Measurements from ENCODE around the gene EEFSEC.

The EEFSEC gene

DNA sequence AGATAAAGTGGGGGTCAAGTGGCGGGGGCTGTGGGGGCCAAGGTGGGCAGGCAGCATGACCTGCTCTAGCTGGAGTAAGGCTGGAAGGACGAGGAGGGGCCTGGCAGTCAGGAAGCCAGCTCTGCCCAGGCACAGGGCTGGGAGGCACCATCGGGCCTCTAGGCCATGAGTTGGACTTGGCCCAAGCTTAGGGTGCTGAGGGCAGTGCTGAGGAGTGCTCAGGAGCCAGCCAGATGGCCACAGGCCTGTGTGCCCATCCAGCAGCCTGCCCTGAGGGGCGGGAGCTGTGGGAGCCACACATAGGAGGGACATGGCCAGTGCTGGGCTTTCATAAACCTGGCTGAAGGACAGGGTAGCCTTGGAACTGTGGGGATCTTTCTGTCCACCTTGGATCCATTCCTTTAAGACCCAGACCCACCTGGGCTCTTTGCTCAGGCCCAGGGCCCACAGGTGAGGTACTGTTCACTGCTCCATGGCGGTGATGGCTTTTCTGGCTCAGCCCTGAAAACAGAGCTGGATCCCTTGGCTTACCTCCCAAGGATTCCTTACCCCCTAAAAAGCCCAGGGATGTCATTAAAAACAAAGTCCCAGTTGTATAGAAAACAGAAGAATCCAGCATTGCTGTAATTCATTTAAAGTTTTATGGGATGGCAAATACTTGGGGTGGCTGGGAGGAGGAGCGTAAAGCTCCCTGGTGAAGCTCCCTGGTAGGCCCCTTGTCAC, 176.4 kb downstream of the EEFSEC start:
- no peak for DNase-seq (ENCODE audit: low read depth in 1 of 2, low spot score in 1 of 2)

DNA sequence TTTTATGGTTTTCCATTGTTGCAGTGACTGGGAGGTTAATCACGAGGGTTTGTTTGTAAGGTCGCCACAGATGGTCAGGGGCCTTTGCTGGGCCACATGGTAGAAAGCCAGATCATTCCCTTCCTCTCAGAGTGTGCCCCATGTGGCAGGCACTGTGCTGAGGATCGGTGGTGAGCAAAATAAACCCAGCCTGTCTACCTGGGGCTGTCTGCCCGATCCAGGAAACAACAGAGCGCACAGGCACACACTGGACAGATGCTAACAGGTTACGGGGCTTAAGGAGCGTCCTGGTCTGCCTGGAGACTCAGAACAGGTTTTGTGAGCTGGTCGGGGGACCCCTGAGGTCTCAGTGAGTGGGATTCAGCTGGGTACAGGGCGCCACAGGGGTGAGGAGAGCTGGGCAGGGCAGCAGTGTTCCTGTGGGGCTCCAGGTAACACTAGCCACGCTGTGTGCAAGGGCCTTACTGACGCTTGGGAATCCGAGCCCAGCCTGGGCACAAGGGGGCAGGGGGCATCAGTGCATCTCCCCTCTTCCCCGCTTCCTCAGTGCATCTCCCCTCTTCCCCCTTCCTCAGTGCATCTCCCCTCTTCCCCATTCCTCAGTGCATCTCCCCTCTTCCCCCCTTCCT, 177.0 kb downstream of the EEFSEC start:
- no peak for DNase-seq (ENCODE audit: low read depth in 1 of 2, low spot score in 1 of 2)

DNA sequence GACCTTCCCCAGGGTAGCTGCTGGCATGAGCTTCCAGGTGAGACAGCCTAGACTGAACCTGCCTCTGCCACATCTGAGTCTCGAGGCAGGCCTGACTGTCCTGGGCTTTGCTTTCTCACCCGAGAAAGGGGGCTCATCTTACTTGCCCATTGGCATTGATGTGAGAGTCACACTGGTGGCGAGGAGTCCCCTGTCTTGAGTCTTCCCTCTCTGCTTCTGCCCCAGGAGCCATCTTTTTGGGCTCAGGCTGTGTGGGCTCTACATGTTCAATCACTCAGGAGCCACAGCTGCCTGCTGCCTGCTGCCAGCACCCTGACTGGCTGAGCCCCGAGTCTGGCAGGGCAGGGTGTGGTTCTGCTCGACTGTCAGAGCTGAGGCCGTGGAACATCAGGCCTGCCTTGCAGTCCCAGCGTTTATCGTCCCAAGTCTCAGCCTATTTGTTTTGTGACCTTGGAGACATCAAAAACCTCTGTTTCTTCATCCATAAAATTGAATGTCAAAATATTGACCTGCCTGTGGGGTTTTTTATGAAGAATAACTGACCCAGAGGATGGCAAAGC, 180.9 kb downstream of the EEFSEC start:
- DNase-seq (ENCODE audit: low read depth in 1 of 2, low spot score in 1 of 2), result no peak

DNA sequence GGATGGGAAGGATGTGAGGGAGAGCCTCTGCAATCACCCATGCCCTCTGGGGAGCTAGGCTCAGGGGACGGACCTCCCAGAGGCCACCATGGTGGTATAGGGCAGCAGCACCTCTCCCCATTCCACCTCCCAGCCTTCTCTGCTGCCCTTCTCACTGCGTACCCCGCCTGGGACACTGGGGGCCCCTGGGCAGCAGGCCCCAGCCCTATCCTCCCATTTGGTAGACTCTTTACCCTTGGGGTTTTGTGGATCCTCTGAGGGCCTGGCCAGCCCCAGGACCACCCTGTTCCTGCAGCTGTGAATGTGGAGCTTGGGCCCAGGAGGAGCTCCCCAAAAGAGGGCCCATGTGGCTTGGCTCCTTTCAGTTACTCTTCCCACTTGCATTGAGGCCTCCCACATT, 181.5 kb downstream of the EEFSEC start:
- DNase-seq (ENCODE audit: low read depth in 1 of 2, low spot score in 1 of 2), result no peak

GRCh38 chr3:128335621-128336296, 182.5 kb downstream of the EEFSEC start:
- no peak for DNase-seq (ENCODE audit: low read depth in 1 of 2, low spot score in 1 of 2)

GRCh38 chr3:128336337-128337156, 183.3 kb downstream of the EEFSEC start:
- no peak for DNase-seq (ENCODE audit: low read depth in 1 of 2, low spot score in 1 of 2)

DNA sequence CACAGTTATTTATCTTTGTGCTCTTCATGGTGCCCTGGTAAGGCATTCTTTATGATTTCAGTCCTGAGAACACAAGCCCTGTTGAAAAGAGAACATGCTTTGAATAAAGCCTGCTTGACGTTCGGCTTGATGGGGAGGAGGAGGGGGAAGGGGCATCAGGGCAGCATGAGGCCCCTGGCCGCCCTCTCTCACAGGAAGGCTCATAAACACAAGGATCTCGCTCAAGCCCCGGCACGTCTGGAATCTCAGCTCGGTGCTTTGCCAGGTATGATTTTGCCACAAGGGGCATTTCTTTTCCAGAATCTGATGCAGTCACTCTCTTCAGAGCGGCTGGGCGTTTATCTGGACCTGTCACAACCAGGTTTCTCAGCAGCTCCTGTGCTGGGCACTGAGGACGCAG, 184.0 kb downstream of the EEFSEC start:
- no peak for DNase-seq (ENCODE audit: low read depth in 1 of 2, low spot score in 1 of 2)

DNA sequence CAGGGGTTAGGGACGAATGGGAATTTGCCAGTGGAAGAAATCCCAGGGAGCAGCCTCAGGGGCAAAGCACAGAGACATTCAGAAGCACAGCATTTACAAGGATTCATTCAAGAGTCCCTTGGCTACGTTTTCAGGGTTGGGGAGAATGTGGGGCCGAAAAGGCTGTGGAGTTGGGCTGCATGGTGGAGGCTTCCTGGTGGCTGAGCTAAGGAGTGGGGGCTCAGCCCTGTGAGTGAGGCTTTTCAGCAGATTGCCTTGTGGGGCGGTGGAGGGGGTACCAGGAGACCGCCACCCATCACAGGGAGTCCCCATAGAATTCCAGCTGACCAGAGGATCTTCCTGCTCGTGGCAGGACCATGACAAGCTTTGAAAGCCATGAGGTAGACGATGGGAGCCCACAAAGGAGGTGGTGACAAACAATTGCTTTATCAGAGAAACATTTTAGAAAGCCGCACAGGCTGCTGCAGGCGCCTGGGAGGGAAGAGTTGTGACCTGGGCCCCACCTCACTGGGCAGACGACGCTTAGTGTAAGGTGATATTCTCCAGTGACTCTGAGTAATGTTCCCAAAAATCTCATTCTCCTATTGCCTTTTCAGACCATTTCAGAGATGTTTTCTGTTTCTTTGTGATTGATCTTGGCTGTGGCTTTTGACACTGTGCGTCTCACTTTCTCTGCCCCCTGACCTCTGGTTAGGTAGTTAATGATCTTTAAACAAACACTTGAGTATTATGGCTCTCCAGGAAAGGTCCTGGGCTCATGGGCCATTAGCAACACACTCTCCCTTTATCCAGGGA, 185.5 kb downstream of the EEFSEC start:
- no peak for DNase-seq (ENCODE audit: low read depth in 1 of 2, low spot score in 1 of 2)

- DNase-seq (ENCODE audit: low read depth in 1 of 2, low spot score in 1 of 2), result no peak
Observed at GRCh38 chr3:128339491-128340012, 186.3 kb downstream of the EEFSEC start.

DNA sequence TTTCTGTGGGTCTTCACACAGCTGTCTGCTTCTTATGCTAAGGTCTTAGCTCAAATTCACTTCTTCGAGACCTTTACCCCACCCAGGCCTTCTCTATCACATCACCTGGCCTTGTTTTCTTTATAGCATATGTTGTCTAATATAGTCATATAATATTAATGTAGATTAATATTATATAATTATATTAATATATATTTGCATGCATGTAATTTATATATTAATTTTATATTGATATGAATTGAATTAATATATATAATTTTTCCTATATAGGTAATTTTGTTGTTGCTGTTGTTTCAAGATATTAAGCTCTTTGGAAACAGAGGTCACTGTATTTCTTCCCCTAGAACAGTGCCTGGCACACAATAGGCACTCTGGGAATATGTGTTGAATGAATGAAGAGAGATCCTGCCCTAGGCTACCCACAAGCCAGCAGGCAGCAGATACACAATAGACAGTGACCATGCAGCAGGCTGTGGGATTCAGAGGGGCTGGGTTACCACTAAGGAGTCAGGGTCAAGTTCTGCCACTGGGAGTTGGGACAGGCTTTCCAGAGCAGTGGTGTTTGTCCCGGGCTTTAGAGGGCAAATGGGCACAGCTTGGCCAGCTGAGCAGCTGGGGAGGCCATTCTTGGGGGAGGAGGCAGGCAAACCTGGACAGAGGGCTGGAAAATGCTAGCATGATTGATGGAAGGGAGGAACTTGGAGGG, 187.1 kb downstream of the EEFSEC start:
- DNase-seq (ENCODE audit: low read depth in 1 of 2, low spot score in 1 of 2), result no peak

GRCh38 chr3:128340904-128341555, 187.7 kb downstream of the EEFSEC start:
- no peak for DNase-seq (ENCODE audit: low read depth in 1 of 2, low spot score in 1 of 2)

- no peak for DNase-seq (ENCODE audit: low read depth in 1 of 2, low spot score in 1 of 2)
Observed at GRCh38 chr3:128341659-128342395, 188.5 kb downstream of the EEFSEC start.

DNA sequence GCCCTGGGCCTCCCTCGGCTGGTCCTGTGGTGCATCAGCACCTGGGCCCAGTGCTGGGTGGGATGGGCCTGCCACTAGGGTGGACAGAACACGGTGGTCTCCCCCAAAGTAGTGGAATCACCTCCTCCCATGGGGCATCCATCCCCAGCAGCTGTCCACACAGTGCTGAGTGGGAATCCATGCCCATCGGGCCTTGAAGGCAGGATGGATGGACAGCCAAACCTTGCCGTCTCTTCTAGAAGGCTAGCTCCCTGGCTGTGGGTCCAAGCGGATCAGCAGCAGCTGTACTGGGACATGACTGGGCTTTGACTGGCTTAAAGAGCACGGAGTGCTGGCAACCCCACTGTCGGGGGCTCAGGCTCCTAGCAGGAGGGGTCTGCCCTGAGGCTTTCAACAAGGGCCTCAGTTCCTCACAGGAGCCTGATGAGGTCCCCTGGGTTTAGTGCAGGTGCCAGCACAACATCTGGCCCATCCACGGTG, 189.5 kb downstream of the EEFSEC start:
- DNase-seq (ENCODE audit: low read depth in 1 of 2, low spot score in 1 of 2), result no peak

GRCh38 chr3:128343287-128344051, 190.2 kb downstream of the EEFSEC start:
- DNase-seq (ENCODE audit: low read depth in 1 of 2, low spot score in 1 of 2), result no peak

DNA sequence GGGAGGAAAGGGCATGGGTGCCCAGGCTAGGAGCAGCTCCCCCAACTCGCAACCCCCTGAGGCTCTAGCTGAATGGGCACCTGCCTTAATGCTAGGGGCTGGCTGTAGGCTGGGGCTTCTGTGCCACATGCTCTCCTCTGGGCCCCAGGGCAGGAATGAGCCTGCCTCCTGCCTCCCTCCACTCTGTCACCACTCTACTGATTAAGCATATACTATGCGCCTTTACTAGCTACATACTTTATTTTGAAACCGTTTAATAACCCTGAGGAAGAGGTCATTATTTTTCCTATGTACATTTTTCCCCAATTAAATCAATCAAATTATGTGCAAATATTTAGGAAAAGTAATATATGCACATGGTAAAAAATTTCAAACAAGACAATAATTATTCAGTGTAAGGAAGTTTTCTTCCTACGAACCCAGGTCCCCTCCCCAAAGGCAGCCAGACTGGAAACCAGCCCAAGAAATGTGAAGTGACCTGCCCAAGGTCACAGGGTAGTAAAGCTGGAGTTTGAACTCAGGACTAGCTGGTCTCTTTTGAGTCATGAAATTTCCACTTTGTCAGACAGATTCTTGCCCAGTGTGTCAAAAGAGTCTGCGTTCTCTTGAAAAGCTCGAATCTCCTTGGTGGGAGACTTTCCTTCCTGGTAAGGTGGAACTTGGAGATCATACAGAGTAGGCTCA, 190.9 kb downstream of the EEFSEC start:
- DNase-seq (ENCODE audit: low read depth in 1 of 2, low spot score in 1 of 2), result no peak

- no peak for DNase-seq (ENCODE audit: low read depth in 1 of 2, low spot score in 1 of 2)
Observed at GRCh38 chr3:128345196-128345595, 191.9 kb downstream of the EEFSEC start.

- DNase-seq (ENCODE audit: low read depth in 1 of 2, low spot score in 1 of 2), result no peak
Observed at GRCh38 chr3:128346562-128346961, 193.3 kb downstream of the EEFSEC start.

Measured in stimulated activated CD4-positive, alpha-beta T cell treated with anti-CD3 and anti-CD28 coated beads, Interleukin-15, amount 100 ng/mL, for 1 hour (primary cell).